ENCODE data around the gene GDF15. TPM values are rescaled to one million over a fixed set of nuclear protein-coding genes. Genes with fewer than 3 reads are reported as not detected.

Gene GDF15
- total RNA-seq, 1 experiment from 2014 or later = 27.3 TPM

- no peak for TF ChIP-seq AFF4 (CRISPR knock-in tag; IDR thresholded peaks at IDR 0.05; ENCODE audit: borderline replicate concordance)
- peak; percentile 45; the same call in 1 of the 2 replicates for TF ChIP-seq ZNF416 (CRISPR knock-in tag; IDR thresholded peaks at IDR 0.05)
- no peak for TF ChIP-seq E2F4 (CRISPR knock-in tag; IDR thresholded peaks at IDR 0.05; ENCODE audit: borderline replicate concordance, low read depth)
- TF ChIP-seq HMGXB4 (CRISPR knock-in tag; IDR thresholded peaks at IDR 0.05) = no peak
- TF ChIP-seq ZNF263 (CRISPR knock-in tag; IDR thresholded peaks at IDR 0.05; ENCODE audit: low read depth) = peak; percentile 47; the same call in 1 of the 2 replicates
- TF ChIP-seq FOXP1 (CRISPR knock-in tag; IDR thresholded peaks at IDR 0.05; ENCODE audit: borderline replicate concordance) = no peak
- 0 out of 2 replicates have a peak, but pooled peaks have one; percentile 42 for TF ChIP-seq FOXP4 (CRISPR knock-in tag; IDR thresholded peaks at IDR 0.05)
- TF ChIP-seq ATF2 (CRISPR knock-in tag; IDR thresholded peaks at IDR 0.05; ENCODE audit: borderline replicate concordance, low read depth) = no peak
- no peak for TF ChIP-seq ZSCAN18 (CRISPR knock-in tag; IDR thresholded peaks at IDR 0.05)
These were observed 47.9 kb downstream of the GDF15 start (continued) for GRCh38 chr19:18433735-18434398.

GRCh38 chr19:18434411-18435175 is 48.6 kb downstream of the GDF15 start:
- peaks cover 38% of the 10 kb centered on the region for H3K4me1 Mint-ChIP-seq
- H3K27ac Mint-ChIP-seq = no peak overlapping the region
- no peak for DNase-seq (ENCODE audit: low spot score)
- peaks cover 3% of the 10 kb centered on the region for H3K36me3 Mint-ChIP-seq
- no peaks in the 10 kb centered on the region for H3K27me3 Mint-ChIP-seq (ENCODE audit: low read depth)
- ChIA-PET CTCF (interaction anchor here (0.7 to 2.5 kb wide), 7 partner anchors 12 to 155 kb away, joined by 3 to 9 read pairs (median 3); partner anchors contain the start of gene GDF15), POLR2A (interaction anchor here (0.9 to 2.0 kb wide), 2 partner anchors 16 to 18 kb away, joined by 3 to 12 read pairs; partner anchors contain the start of gene SSBP4)
- no peak for ATAC-seq
- peak overlapping the region; percentile 61 for H3K4me3 Mint-ChIP-seq
- H3K9me3 Mint-ChIP-seq = no peaks in the 10 kb centered on the region
- TF ChIP-seq TP53 (CRISPR knock-in tag; IDR thresholded peaks at IDR 0.05) = no peak
- no peak for TF ChIP-seq ZNF532 (CRISPR knock-in tag; IDR thresholded peaks at IDR 0.05; ENCODE audit: borderline replicate concordance)
- TF ChIP-seq GABPB1 (CRISPR knock-in tag; IDR thresholded peaks at IDR 0.05) = no peak
- no peak for TF ChIP-seq GTF2I (CRISPR knock-in tag; conservative IDR thresholded peaks at IDR 0.05)
- TF ChIP-seq ZBTB43 (CRISPR knock-in tag; IDR thresholded peaks at IDR 0.05) = no peak
- TF ChIP-seq RORB (CRISPR knock-in tag; IDR thresholded peaks at IDR 0.05) = no peak

Measured in WTC11 (cell line).